Neutrophil (primary cell): ENCODE results near the gene FOXN4.

Experiments used
- H3K27ac ChIP-seq: fragments of 200-600 bp; sonication (generic); 2 replicates; pipeline ENCODE4 v1.5.1; 2016; ENCODE audit warnings: mild to moderate bottlenecking, moderate library complexity
- H3K27me3 ChIP-seq: fragments of 200-600 bp; sonication (generic); 2 replicates; pipeline ENCODE4 v1.6.0; 2016; ENCODE audit warnings: mild to moderate bottlenecking
- H3K36me3 ChIP-seq: fragments of 200-600 bp; sonication (generic); 2 replicates; pipeline ENCODE4 v1.5.1; 2017
- H3K4me1 ChIP-seq, 2 experiments: fragments of 200-600 bp in 1 of 2; sonication (generic) in 1 of 2; 1 replicate in 1 of 2; 2 replicates in 1 of 2; pipeline versions ENCODE4 v1.5.1 to v1.6.1; 2013 to 2016; ENCODE audit warnings: low read depth in 1 of 2, low read length in 1 of 2, mild to moderate bottlenecking in 1 of 2, moderate library complexity in 1 of 2; ENCODE audit not compliant: control insufficient read depth in 1 of 2, insufficient read depth in 1 of 2
- H3K4me3 ChIP-seq, 2 experiments: fragments of 200-600 bp in 1 of 2; sonication (generic) in 1 of 2; 1 replicate in 1 of 2; 2 replicates in 1 of 2; pipeline ENCODE4 v1.5.1; 2013 to 2016; ENCODE audit warnings: low read depth in 1 of 2, low read length in 1 of 2, mild to moderate bottlenecking in 1 of 2, moderate library complexity in 1 of 2
- H3K9me3 ChIP-seq: fragments of 200-600 bp; sonication (generic); 2 replicates; pipeline ENCODE4 v1.5.1; 2016
- TF ChIP-seq, protein P1 (sequence below): fragments of 200-600 bp; sonication (generic); IDR thresholded peaks from 2 replicates; pipeline ENCODE4 v1.5.1; 2016; ENCODE audit warnings: antibody characterized with exemption

Gene FOXN4

DNA sequence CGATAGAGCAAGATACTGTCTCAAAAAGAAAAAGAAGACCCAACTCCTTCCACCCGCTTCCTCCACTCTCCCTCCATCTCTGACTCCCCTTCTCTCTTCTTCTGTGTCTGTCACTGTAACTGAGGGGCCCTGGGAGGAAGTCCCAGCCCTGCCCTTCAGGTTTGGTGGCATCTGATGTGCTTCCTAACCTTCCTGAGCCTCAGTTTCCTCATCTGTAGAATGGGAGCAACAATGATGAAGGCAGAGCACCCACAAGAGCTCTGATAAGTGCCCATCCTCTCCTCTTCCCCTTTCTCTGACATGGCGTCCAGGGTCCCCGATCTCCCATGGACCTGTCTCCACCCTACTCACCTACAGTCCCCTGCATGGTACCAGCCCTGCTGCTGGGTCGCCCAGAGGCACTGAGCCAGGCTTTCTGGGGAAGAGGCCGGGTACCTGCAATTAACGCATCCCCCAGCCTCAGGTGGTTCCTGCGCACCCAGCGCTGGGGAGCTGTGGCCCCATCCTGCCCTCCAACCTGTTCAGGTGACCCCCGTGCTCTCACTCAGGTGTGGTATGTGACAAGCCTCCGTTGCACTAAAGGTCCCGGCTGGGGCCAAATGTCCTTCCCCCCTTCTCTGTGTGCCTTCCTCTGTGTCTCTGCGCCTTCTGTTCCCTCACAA lies 13.2 kb downstream of the FOXN4 start:
- H3K27me3 ChIP-seq, result peaks cover 47% of the 10 kb centered on the region
- TF ChIP-seq, protein P1, sequence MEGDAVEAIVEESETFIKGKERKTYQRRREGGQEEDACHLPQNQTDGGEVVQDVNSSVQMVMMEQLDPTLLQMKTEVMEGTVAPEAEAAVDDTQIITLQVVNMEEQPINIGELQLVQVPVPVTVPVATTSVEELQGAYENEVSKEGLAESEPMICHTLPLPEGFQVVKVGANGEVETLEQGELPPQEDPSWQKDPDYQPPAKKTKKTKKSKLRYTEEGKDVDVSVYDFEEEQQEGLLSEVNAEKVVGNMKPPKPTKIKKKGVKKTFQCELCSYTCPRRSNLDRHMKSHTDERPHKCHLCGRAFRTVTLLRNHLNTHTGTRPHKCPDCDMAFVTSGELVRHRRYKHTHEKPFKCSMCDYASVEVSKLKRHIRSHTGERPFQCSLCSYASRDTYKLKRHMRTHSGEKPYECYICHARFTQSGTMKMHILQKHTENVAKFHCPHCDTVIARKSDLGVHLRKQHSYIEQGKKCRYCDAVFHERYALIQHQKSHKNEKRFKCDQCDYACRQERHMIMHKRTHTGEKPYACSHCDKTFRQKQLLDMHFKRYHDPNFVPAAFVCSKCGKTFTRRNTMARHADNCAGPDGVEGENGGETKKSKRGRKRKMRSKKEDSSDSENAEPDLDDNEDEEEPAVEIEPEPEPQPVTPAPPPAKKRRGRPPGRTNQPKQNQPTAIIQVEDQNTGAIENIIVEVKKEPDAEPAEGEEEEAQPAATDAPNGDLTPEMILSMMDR, result no peak

DNA sequence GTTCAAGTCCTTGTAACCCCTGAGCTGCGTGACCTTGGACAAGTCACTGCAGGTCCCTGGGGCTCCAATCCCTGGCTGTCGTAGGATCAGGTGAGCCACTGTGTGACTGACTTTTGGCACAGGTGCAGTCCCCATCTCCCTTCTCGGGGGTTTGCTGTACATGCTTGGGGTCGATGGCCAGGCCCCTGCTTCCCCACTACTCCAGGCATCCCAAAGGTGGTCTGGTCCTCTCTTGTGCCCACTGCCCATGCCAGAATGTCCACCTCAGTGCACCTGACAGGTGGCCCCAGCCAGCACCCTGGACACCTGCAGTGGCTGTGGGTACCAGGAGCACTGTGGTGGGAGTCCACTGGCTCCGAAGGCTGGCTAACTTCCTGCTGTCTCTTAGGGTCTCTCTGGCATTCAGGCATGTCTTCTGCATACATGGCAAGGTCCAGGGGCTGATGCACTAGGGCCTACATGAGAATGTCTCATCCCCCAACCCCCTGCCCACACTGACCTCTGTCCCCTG lies 14.7 kb downstream of the FOXN4 start:
- Histone ChIP-seq H3K4me1 (no peaks in the 10 kb centered on the region), H3K27ac (no peak overlapping the region), H3K27me3 (peaks cover 63% of the 10 kb centered on the region), H3K4me3 (no peak overlapping the region), H3K36me3 (no peaks in the 10 kb centered on the region), H3K9me3 (no peaks in the 10 kb centered on the region)
- TF ChIP-seq, protein P1, result no peak

More for the DNA sequence above, 13.2 kb downstream of the FOXN4 start:
- H3K4me3 ChIP-seq, result no peak overlapping the region
- no peak overlapping the region for H3K27ac ChIP-seq
- no peaks in the 10 kb centered on the region for H3K36me3 ChIP-seq
- H3K9me3 ChIP-seq, result no peaks in the 10 kb centered on the region
- H3K4me1 ChIP-seq, result no peaks in the 10 kb centered on the region

DNA sequence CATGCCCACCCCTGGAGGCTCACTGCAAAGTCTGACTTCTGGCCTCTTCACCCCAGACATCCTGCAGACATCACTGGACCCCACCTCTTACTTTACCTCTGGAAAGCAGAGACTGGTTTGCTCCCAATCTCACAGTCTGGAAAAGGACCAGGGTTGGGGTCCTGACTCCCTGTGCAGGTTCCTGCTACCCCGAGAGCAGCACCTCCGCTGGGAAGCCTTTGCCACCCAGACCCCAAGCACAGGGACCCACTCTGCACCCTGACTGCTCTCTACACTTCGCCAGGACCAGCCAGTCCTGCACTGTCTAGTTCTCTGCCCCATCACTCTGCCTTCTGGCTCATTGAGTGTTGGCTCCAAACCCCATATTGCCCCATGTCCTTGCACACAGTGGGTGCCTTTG lies 16.0 kb downstream of the FOXN4 start:
- Histone ChIP-seq H3K27me3 (peaks cover 65% of the 10 kb centered on the region), H3K4me1 (no peaks in the 10 kb centered on the region), H3K9me3 (no peaks in the 10 kb centered on the region), H3K27ac (no peak overlapping the region), H3K36me3 (no peaks in the 10 kb centered on the region), H3K4me3 (no peak overlapping the region)
- TF ChIP-seq, protein P1, result no peak

DNA sequence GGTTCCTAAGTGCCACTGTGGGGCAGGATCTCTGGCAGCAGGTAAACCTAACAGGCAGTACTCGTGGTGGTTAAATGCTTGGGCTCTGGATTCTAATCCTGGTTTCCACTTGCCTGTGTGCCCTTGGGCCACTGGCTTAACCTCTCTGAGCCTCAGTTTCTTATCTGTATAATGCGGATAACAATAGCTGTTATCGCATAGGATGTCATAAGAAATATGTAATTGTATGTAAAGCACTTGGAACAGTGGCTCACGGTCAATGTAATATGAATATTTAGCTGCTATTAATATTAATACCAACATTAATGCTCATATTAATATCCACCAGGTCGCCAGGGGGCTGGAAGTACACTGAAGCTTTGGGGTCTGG lies 16.8 kb downstream of the FOXN4 start:
- TF ChIP-seq, protein P1, result no peak
- Histone ChIP-seq H3K27ac (no peak overlapping the region), H3K9me3 (no peaks in the 10 kb centered on the region), H3K4me1 (no peaks in the 10 kb centered on the region), H3K27me3 (peaks cover 58% of the 10 kb centered on the region), H3K4me3 (no peak overlapping the region), H3K36me3 (no peaks in the 10 kb centered on the region)

DNA sequence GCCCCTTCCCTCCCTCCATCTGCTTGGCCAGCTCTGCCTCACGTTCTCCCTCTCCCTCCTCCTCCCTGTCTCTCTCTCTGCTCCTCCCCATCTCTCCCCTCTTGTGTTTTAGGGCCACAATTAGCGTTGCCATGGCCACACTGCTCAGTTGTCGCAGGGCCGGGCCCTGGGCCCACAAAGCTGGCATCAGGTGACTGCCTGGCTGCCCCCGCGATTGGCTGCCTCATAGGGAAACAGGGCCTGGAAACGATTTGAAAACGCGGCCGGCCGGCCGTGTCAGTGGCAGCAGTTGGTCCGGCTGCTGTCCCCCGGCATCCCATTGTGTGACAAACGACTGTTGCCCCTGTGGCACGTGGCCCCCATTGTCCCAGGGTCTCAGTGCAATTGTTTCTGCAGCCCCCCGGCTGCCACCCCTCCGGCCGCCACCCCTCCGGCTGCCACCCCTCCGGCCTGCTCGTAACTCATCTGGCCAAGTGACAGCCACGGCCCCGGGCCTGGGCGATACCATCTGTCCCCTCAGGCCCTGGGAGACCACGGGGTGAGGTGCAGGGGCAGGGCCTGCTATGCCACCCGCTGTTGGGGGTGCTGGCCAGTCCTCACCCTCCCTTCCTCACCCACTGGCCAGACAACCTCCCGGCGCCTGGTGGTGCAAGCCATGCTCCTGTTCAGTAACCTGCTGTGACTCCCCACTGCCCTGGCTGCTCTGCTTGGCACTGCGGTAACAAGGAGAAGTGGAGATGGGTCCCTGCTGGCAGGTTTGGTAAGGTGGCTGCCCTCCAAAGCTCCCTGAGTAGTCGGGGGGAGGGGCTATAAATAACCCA lies 17.4 kb downstream of the FOXN4 start:
- Histone ChIP-seq H3K27me3 (peaks cover 54% of the 10 kb centered on the region), H3K4me3 (no peak overlapping the region), H3K9me3 (no peaks in the 10 kb centered on the region), H3K36me3 (no peaks in the 10 kb centered on the region), H3K27ac (no peak overlapping the region), H3K4me1 (no peaks in the 10 kb centered on the region)
- TF ChIP-seq, protein P1, result no peak
